PC-3 (cell line): ENCODE results near the gene KRTAP22-2. TPM values are rescaled to one million over a fixed set of nuclear protein-coding genes. Genes with fewer than 3 reads are reported as not detected.

Experiments
- ATAC-seq: fragments of 200-7000 bp; cut with Tn5 transposase; 2 replicates; pipeline ENCODE4 v1.9.1; 2020; ENCODE audit warnings: mild to moderate bottlenecking, moderate library complexity
- BruUV-seq: library from RNA; stranded (reverse); fragments of 400-500 nt; replicated peaks from 2 replicates; lab custom pipeline; 2021; lab: Mats Ljungman, UMichigan
- CTCF ChIA-PET: fragments of 300-600 bp; sonication (Branson Sonifier 250); formaldehyde crosslinking; loops from one replicate; lab custom pipeline; 2022; ENCODE audit warnings: antibody characterized with exemption; lab: Charles Lee
- POLR2A ChIA-PET: fragments of 300-600 bp; sonication (Branson Sonifier 250); formaldehyde crosslinking; loops from one replicate; lab custom pipeline; 2022; ENCODE audit warnings: antibody characterized with exemption; ENCODE audit not compliant: unreplicated experiment; lab: Charles Lee
- DNase-seq: peaks from one replicate; pipeline ENCODE4 v3.0.0-alpha.2; 2015
- H2AFZ ChIP-seq: fragments of 300-600 bp; sonication (generic); 2 replicates; pipeline ENCODE4 v1.6.0; 2016; ENCODE audit warnings: antibody characterized with exemption, low read length
- H3F3A ChIP-seq: fragments of 300-600 bp; sonication (generic); one replicate; pipeline ENCODE4 v1.6.0; 2017; ENCODE audit warnings: antibody characterized with exemption, low read length, control low read depth, mild to moderate bottlenecking; ENCODE audit not compliant: unreplicated experiment
- H3K27ac ChIP-seq: fragments of 300-600 bp; sonication (generic); 2 replicates; pipeline ENCODE4 v1.5.1; 2016; ENCODE audit warnings: mild to moderate bottlenecking, low read length
- H3K27me3 ChIP-seq: fragments of 300-600 bp; sonication (generic); 2 replicates; pipeline ENCODE4 v1.6.1; 2016; ENCODE audit warnings: low read length, mixed read lengths
- H3K36me3 ChIP-seq: fragments of 300-600 bp; sonication (generic); 2 replicates; pipeline ENCODE4 v1.6.1; 2016; ENCODE audit warnings: low read depth, mixed run types, low read length, mixed read lengths
- H3K4me1 ChIP-seq: fragments of 300-600 bp; sonication (generic); 2 replicates; pipeline ENCODE4 v1.5.1; 2016; ENCODE audit warnings: low read length; ENCODE audit not compliant: insufficient read depth
- H3K4me2 ChIP-seq: fragments of 300-600 bp; sonication (generic); 2 replicates; pipeline ENCODE4 v1.6.0; 2016; ENCODE audit warnings: low read length
- H3K4me3 ChIP-seq: fragments of 300-600 bp; sonication (generic); 2 replicates; pipeline ENCODE4 v1.5.1; 2016; ENCODE audit warnings: mild to moderate bottlenecking, low read length, mixed read lengths
- H3K79me2 ChIP-seq: fragments of 300-600 bp; sonication (generic); 2 replicates; pipeline ENCODE4 v1.6.1; 2017; ENCODE audit warnings: low read length, mixed read lengths
- H3K9ac ChIP-seq: fragments of 300-600 bp; sonication (generic); 2 replicates; pipeline ENCODE4 v1.6.0; 2016; ENCODE audit warnings: mild to moderate bottlenecking, low read length
- H3K9me2 ChIP-seq: fragments of 300-600 bp; sonication (generic); replicated peaks from 2 replicates; pipeline ENCODE4 v1.6.1; 2016; ENCODE audit warnings: mixed run types, low read length, mixed read lengths
- H3K9me3 ChIP-seq: fragments of 300-600 bp; sonication (generic); 2 replicates; pipeline ENCODE4 v1.6.1; 2016; ENCODE audit warnings: low read length, mixed read lengths
- H4K20me1 ChIP-seq: fragments of 300-600 bp; sonication (generic); 2 replicates; pipeline ENCODE4 v1.6.1; 2016; ENCODE audit warnings: low read length, mixed read lengths
- EZH2 ChIP-seq: fragments of 300-600 bp; sonication (generic); IDR thresholded peaks from one replicate; pipeline ENCODE4 v1.6.1; 2017; ENCODE audit warnings: antibody characterized with exemption, mild to moderate bottlenecking, low read length; ENCODE audit not compliant: unreplicated experiment
- EZH2phosphoT487 ChIP-seq: fragments of 300-600 bp; sonication (generic); IDR thresholded peaks from 2 replicates; pipeline ENCODE4 v1.6.1; 2018; ENCODE audit warnings: mild to moderate bottlenecking, antibody characterized with exemption, low read length, borderline replicate concordance
- intact Hi-C: fragments of 100-400 bp; cut with micrococcal nuclease; formaldehyde crosslinking; loops from 2 replicates; pipeline ENCODE4 v1.9.0; 2023
- total RNA-seq: library from RNA; depleted of rRNA; stranded (reverse); fragments of >200 nt; gene quantifications from 2 replicates; pipeline ENCODE4 v1.2.3, GENCODE V29; 2014
- TF ChIP-seq, protein P1 (sequence below): fragments of 300-600 bp; sonication (generic); conservative IDR thresholded peaks from 2 replicates; pipeline ENCODE4 v1.5.1; 2017; ENCODE audit warnings: antibody characterized with exemption, low read depth, mild to moderate bottlenecking, low read length

KRTAP22-2 gene
- total RNA-seq, 1 experiment from 2014 or later = not detected

- H3K79me2 ChIP-seq = no peaks in the 10 kb centered on the region
- BruUV-seq = no TSS peak
- no peaks in the 10 kb centered on the region for H3K9me3 ChIP-seq
- H3K9me2 ChIP-seq = no peaks in the 10 kb centered on the region
- ATAC-seq (no peak), DNase-seq (no peak)
- no peaks in the 10 kb centered on the region for H3K36me3 ChIP-seq
- H3K4me1 ChIP-seq = 0 out of 2 replicates have a peak, but pooled peaks cover 3% of the 10 kb centered on the region
- H3F3A ChIP-seq = no peaks in the 10 kb centered on the region
- ChIA-PET CTCF (no interaction called here), POLR2A (no interaction called here)
- intact Hi-C loops = no loop called here
- H3K27ac ChIP-seq = no peak overlapping the region
- H3K27me3 ChIP-seq = no peaks in the 10 kb centered on the region
- H4K20me1 ChIP-seq = no peaks in the 10 kb centered on the region
- no peak overlapping the region for H3K4me3 ChIP-seq
- H3K9ac ChIP-seq = no peak overlapping the region
- no peak overlapping the region for H2AFZ ChIP-seq
- no peak overlapping the region for H3K4me2 ChIP-seq
- TF ChIP-seq EZH2phosphoT487 (no peak), EZH2 (no peak)
- TF ChIP-seq, protein P1, sequence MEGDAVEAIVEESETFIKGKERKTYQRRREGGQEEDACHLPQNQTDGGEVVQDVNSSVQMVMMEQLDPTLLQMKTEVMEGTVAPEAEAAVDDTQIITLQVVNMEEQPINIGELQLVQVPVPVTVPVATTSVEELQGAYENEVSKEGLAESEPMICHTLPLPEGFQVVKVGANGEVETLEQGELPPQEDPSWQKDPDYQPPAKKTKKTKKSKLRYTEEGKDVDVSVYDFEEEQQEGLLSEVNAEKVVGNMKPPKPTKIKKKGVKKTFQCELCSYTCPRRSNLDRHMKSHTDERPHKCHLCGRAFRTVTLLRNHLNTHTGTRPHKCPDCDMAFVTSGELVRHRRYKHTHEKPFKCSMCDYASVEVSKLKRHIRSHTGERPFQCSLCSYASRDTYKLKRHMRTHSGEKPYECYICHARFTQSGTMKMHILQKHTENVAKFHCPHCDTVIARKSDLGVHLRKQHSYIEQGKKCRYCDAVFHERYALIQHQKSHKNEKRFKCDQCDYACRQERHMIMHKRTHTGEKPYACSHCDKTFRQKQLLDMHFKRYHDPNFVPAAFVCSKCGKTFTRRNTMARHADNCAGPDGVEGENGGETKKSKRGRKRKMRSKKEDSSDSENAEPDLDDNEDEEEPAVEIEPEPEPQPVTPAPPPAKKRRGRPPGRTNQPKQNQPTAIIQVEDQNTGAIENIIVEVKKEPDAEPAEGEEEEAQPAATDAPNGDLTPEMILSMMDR = no peak
Observed at GRCh38 chr21:30629200-30629599, 39.0 kb upstream of the KRTAP22-2 start.

- H3K4me3 ChIP-seq = no peak overlapping the region
- intact Hi-C loops = no loop called here
- no peaks in the 10 kb centered on the region for H3K36me3 ChIP-seq
- H3K27me3 ChIP-seq = no peaks in the 10 kb centered on the region
- no peaks in the 10 kb centered on the region for H3K9me2 ChIP-seq
- H3K27ac ChIP-seq = no peak overlapping the region
- no peak overlapping the region for H3K4me2 ChIP-seq
- H3K79me2 ChIP-seq = no peaks in the 10 kb centered on the region
- ChIA-PET CTCF (no interaction called here), POLR2A (no interaction called here)
- H3K9me3 ChIP-seq = no peaks in the 10 kb centered on the region
- TF ChIP-seq EZH2phosphoT487 (no peak), EZH2 (no peak)
- TF ChIP-seq, protein P1 = no peak
- 0 out of 2 replicates have a peak, but pooled peaks cover 3% of the 10 kb centered on the region for H3K4me1 ChIP-seq
- no peak for DNase-seq
- BruUV-seq = no TSS peak
- H2AFZ ChIP-seq = no peak overlapping the region
- H3F3A ChIP-seq = no peaks in the 10 kb centered on the region
- no peak overlapping the region for H3K9ac ChIP-seq
- no peaks in the 10 kb centered on the region for H4K20me1 ChIP-seq
- ATAC-seq = no peak
Observed at GRCh38 chr21:30628109-30628508, 37.9 kb upstream of the KRTAP22-2 start.

DNA sequence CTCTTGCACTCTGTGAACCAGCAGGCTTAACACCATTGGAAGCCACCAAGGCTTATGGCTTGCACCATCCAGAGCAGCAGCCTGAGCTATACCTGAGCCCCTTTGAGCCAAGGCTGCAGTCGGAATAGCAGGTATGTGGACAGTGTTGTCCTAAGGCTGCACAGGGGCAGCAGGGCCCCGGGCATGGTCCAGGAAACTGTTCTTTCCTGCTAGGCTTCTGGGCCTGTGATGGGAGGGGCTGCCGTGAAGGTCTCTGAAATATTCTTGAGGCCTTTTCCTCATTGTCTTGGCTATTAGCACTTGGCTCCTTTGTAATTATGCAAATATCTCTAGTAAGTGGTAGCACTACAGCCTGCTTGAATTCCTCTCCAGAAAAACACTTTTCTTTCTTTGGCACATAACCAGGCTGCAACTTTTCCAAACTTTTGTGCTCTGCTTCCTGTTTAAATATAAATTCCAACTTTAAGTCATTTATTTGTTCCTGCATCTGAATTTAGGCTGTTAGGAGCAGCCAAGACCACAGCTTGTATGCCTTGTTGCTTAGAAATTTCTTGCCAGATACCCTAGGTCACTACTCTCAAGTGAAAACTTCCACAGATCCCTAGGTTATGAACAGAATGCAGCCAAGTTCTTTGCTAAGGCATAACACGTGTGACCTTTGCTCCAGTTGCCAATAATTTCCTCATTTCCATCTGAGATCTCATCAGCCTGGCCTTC, 35.4 kb upstream of the KRTAP22-2 start:
- no peaks in the 10 kb centered on the region for H3K79me2 ChIP-seq
- no peaks in the 10 kb centered on the region for H3K9me3 ChIP-seq
- no peaks in the 10 kb centered on the region for H3K36me3 ChIP-seq
- H3K9me2 ChIP-seq = no peaks in the 10 kb centered on the region
- no peak overlapping the region for H3K4me3 ChIP-seq
- H4K20me1 ChIP-seq = no peaks in the 10 kb centered on the region
- H3K4me1 ChIP-seq = peaks cover 28% of the 10 kb centered on the region
- H3K27me3 ChIP-seq = no peaks in the 10 kb centered on the region
- no TSS peak for BruUV-seq
- H3K27ac ChIP-seq = no peak overlapping the region
- intact Hi-C loops = no loop called here
- ATAC-seq (no peak), DNase-seq (no peak)
- H3K4me2 ChIP-seq = no peak overlapping the region
- H3K9ac ChIP-seq = no peak overlapping the region
- no peak overlapping the region for H2AFZ ChIP-seq
- POLR2A ChIA-PET = no interaction called here
- CTCF ChIA-PET = no interaction called here
- H3F3A ChIP-seq = no peaks in the 10 kb centered on the region
- no peak for TF ChIP-seq EZH2
- TF ChIP-seq, protein P1 = no peak
